ENCODE measurements around the gene IRF4. TPM values are rescaled to one million over a fixed set of nuclear protein-coding genes. Genes with fewer than 3 reads are reported as not detected.

IRF4 gene
- total RNA-seq, 2 donors from 2014 or later, result 0.15 to 1.1 TPM

- Histone ChIP-seq H3K4me3 (no peak overlapping the region), H3K27me3 (peaks cover 11 to 29% of the 10 kb centered on the region in 2 donors), H3K27ac (no peak overlapping the region), H3K9me3 (no peaks in the 10 kb centered on the region), H3K36me3 (no peaks in the 10 kb centered on the region), H3K4me1 (peaks cover 0 to 32% of the 10 kb centered on the region in 2 donors)
- DNase-seq (ENCODE audit: low spot score), result no peak
- TF ChIP-seq, protein P1, sequence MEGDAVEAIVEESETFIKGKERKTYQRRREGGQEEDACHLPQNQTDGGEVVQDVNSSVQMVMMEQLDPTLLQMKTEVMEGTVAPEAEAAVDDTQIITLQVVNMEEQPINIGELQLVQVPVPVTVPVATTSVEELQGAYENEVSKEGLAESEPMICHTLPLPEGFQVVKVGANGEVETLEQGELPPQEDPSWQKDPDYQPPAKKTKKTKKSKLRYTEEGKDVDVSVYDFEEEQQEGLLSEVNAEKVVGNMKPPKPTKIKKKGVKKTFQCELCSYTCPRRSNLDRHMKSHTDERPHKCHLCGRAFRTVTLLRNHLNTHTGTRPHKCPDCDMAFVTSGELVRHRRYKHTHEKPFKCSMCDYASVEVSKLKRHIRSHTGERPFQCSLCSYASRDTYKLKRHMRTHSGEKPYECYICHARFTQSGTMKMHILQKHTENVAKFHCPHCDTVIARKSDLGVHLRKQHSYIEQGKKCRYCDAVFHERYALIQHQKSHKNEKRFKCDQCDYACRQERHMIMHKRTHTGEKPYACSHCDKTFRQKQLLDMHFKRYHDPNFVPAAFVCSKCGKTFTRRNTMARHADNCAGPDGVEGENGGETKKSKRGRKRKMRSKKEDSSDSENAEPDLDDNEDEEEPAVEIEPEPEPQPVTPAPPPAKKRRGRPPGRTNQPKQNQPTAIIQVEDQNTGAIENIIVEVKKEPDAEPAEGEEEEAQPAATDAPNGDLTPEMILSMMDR (IDR thresholded peaks at IDR 0.05), result no peak
Observed at GRCh38 chr6:389143-389542, 2.4 kb upstream of the IRF4 start.

DNA sequence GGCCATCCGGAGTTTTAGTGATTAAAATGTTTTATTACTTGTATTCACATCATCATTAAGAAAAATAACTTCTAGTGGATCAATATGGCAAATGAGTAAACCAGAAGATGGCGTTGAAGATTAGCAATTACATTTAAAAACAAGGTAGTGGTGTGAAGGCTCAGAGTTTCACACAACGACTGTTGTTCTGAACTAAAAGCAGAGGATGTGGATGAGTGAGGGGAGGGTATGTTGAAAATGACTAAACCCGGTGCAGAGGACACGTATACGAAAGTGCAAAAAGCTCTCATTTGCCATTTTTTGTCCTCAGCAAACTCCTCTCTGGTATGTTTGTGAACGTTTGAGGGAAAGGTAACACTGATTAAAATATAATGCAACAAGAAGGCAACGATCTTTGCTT is 1.9 kb upstream of the IRF4 start:
- Histone ChIP-seq H3K27ac (no peak overlapping the region), H3K36me3 (no peaks in the 10 kb centered on the region), H3K27me3 (peaks cover 11 to 29% of the 10 kb centered on the region in 2 donors), H3K9me3 (no peaks in the 10 kb centered on the region), H3K4me3 (no peak overlapping the region), H3K4me1 (peaks cover 0 to 32% of the 10 kb centered on the region in 2 donors)
- TF ChIP-seq, protein P1 (IDR thresholded peaks at IDR 0.05), result no peak
- DNase-seq (ENCODE audit: low spot score), result no peak

DNA sequence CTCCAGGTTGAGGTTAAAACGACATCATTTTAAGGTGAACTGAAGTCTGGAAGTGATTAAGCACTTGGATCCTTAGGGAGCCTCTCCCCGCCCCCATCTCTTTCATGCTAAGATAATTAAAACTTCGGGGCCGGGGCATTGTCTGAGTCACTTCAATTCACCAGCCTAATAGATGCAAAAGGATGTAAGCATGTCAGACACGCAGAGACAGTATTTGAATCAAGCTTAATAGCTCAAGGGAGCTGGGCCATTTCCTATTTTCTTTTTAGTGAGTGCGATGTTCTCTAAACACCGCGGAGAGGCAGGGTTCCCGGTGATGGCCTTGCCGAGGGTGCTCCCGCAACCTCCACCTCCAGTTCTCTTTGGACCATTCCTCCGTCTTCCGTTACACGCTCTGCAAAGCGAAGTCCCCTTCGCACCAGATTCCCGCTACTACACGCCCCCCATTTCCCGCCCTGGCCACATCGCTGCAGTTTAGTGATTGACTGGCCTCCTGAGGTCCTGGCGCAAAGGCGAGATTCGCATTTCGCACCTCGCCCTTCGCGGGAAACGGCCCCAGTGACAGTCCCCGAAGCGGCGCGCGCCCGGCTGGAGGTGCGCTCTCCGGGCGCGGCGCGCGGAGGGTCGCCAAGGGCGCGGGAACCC is 516 bp upstream of the IRF4 start:
- Histone ChIP-seq H3K36me3 (no peaks in the 10 kb centered on the region), H3K9me3 (no peaks in the 10 kb centered on the region), H3K27ac (no peak overlapping the region), H3K4me1 (peaks cover 0 to 32% of the 10 kb centered on the region in 2 donors), H3K4me3 (peak overlapping the region; percentile 25 to 48), H3K27me3 (peaks cover 11 to 29% of the 10 kb centered on the region in 2 donors)
- no peak for DNase-seq (ENCODE audit: low spot score)
- TF ChIP-seq, protein P1 (IDR thresholded peaks at IDR 0.05), result no peak

GRCh38 chr6:392441-393390 is 1.2 kb downstream of the IRF4 start:
- TF ChIP-seq, protein P1 (IDR thresholded peaks at IDR 0.05), result no peak
- Histone ChIP-seq H3K36me3 (no peaks in the 10 kb centered on the region), H3K4me1 (peaks cover 0 to 32% of the 10 kb centered on the region in 2 donors), H3K9me3 (no peaks in the 10 kb centered on the region), H3K4me3 (peak overlapping the region; percentile 25 to 48), H3K27me3 (peaks cover 11 to 29% of the 10 kb centered on the region in 2 donors), H3K27ac (no peak overlapping the region)
- no peak for DNase-seq (ENCODE audit: low spot score)

- no peaks in the 10 kb centered on the region for H3K9me3 ChIP-seq
- H3K4me3 ChIP-seq, result peak overlapping the region in 1 of 2 donors; percentile 48
- DNase-seq (ENCODE audit: low spot score), result no peak
- TF ChIP-seq, protein P1 (IDR thresholded peaks at IDR 0.05), result no peak
- H3K27me3 ChIP-seq, result peaks cover 11 to 29% of the 10 kb centered on the region in 2 donors
- peaks cover 0 to 32% of the 10 kb centered on the region in 2 donors for H3K4me1 ChIP-seq
- H3K27ac ChIP-seq, result no peak overlapping the region
- H3K36me3 ChIP-seq, result no peaks in the 10 kb centered on the region
Observed at GRCh38 chr6:393391-394221, 2.1 kb downstream of the IRF4 start.

Measured in right atrium auricular region (tissue), 2 donors.